Measurements from ENCODE around the gene MFSD12. TPM values are rescaled to one million over a fixed set of nuclear protein-coding genes. Genes with fewer than 3 reads are reported as not detected.

The MFSD12 gene
- total RNA-seq, 1 experiment from 2014 or later = 131 TPM

DNA sequence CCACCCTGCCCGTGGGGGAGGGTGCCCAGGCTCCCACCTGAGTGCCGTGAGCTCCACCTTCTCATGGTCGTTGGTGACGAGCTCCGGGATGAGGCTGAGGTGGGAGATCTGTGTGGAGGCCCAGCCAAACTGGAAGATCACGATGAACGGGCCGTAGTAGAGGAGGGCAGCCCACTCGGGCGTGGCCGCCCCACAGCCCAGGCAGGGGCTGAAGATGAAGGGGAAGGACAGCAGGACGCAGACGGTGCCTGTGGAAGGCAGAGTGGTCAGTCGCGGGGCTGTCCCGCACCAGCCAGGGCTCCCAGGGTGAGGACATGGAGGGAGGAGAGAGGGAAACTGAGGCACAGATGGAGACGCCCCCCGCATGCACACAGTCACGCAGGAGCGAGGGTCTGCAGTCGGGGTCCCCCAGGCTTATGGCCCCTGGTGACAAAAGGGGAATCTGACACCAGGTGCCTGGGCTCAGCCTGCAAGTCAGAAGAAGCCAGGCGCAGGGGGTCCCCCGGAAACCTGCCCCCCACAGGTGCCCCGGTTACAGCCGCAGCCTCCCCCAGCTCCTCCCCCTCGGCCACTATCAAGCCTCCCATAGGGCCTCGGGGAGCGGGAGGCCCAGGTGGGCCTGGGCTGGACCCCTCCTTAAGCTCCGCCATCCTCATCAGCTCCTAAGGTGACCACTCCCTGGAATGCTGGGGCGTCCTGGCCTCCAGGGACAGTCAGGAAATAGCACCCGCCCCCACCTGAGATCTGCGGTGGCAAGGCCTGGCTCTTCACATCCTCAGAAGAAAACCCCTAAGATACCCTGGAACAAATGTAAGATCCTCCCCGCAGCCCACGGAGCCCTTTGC is 6.2 kb downstream of the MFSD12 start:
- TF ChIP-seq FOSL1 (IDR thresholded peaks at IDR 0.05; ENCODE audit: low read depth) (no peak), POLR2AphosphoS5 (IDR thresholded peaks at IDR 0.05; ENCODE audit: low read depth, low read length) (no peak), EZH2 (IDR thresholded peaks at IDR 0.05) (no peak), EGR1 (IDR thresholded peaks at IDR 0.05; ENCODE audit: low read depth) (no peak), ZNF274 (IDR thresholded peaks at IDR 0.05; ENCODE audit: low read depth, low read length) (no peak), ZFX (IDR thresholded peaks at IDR 0.05) (no peak), EZH2phosphoT487 (IDR thresholded peaks at IDR 0.05; ENCODE audit: borderline replicate concordance) (no peak), CBX3 (IDR thresholded peaks at IDR 0.05; ENCODE audit: low read depth) (no peak), SIN3A (IDR thresholded peaks at IDR 0.05; ENCODE audit: low read depth) (no peak), SRF (IDR thresholded peaks at IDR 0.05; ENCODE audit: low read depth) (no peak), SP1 (IDR thresholded peaks at IDR 0.05; ENCODE audit: low read depth) (no peak), YY1 (IDR thresholded peaks at IDR 0.05; ENCODE audit: extremely low read depth, insufficient replicate concordance, low read depth, low read length) (no peak)
- TF ChIP-seq, protein P1, sequence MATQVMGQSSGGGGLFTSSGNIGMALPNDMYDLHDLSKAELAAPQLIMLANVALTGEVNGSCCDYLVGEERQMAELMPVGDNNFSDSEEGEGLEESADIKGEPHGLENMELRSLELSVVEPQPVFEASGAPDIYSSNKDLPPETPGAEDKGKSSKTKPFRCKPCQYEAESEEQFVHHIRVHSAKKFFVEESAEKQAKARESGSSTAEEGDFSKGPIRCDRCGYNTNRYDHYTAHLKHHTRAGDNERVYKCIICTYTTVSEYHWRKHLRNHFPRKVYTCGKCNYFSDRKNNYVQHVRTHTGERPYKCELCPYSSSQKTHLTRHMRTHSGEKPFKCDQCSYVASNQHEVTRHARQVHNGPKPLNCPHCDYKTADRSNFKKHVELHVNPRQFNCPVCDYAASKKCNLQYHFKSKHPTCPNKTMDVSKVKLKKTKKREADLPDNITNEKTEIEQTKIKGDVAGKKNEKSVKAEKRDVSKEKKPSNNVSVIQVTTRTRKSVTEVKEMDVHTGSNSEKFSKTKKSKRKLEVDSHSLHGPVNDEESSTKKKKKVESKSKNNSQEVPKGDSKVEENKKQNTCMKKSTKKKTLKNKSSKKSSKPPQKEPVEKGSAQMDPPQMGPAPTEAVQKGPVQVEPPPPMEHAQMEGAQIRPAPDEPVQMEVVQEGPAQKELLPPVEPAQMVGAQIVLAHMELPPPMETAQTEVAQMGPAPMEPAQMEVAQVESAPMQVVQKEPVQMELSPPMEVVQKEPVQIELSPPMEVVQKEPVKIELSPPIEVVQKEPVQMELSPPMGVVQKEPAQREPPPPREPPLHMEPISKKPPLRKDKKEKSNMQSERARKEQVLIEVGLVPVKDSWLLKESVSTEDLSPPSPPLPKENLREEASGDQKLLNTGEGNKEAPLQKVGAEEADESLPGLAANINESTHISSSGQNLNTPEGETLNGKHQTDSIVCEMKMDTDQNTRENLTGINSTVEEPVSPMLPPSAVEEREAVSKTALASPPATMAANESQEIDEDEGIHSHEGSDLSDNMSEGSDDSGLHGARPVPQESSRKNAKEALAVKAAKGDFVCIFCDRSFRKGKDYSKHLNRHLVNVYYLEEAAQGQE (IDR thresholded peaks at IDR 0.05; ENCODE audit: low read depth) = no peak
- TF ChIP-seq, protein P2, sequence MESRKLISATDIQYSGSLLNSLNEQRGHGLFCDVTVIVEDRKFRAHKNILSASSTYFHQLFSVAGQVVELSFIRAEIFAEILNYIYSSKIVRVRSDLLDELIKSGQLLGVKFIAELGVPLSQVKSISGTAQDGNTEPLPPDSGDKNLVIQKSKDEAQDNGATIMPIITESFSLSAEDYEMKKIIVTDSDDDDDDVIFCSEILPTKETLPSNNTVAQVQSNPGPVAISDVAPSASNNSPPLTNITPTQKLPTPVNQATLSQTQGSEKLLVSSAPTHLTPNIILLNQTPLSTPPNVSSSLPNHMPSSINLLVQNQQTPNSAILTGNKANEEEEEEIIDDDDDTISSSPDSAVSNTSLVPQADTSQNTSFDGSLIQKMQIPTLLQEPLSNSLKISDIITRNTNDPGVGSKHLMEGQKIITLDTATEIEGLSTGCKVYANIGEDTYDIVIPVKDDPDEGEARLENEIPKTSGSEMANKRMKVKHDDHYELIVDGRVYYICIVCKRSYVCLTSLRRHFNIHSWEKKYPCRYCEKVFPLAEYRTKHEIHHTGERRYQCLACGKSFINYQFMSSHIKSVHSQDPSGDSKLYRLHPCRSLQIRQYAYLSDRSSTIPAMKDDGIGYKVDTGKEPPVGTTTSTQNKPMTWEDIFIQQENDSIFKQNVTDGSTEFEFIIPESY (IDR thresholded peaks at IDR 0.05; ENCODE audit: extremely low read depth, insufficient replicate concordance, low read length) = no peak
- TF ChIP-seq, protein P3, sequence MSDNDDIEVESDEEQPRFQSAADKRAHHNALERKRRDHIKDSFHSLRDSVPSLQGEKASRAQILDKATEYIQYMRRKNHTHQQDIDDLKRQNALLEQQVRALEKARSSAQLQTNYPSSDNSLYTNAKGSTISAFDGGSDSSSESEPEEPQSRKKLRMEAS (IDR thresholded peaks at IDR 0.05) = no peak
- TF ChIP-seq, protein P4, sequence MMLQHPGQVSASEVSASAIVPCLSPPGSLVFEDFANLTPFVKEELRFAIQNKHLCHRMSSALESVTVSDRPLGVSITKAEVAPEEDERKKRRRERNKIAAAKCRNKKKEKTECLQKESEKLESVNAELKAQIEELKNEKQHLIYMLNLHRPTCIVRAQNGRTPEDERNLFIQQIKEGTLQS (IDR thresholded peaks at IDR 0.05) = no peak
- Histone ChIP-seq H2AFZ (ENCODE audit: low read depth, low read length, poor library complexity, severe bottlenecking) (no peak overlapping the region), H3K79me2 (ENCODE audit: insufficient read depth, low read length) (peaks cover 71% of the 10 kb centered on the region), H3K9me2 (ENCODE audit: insufficient read depth) (no peaks in the 10 kb centered on the region), H3K27ac (ENCODE audit: low read depth, low read length) (no peak overlapping the region; the same call in 1 of the 2 replicates), H3K4me3 (replicated peaks in 1 of 2; ENCODE audit: low read depth in 1 of 2, low read length in 2 of 2) (no peak overlapping the region), H4K20me1 (ENCODE audit: insufficient read depth) (peaks cover 3% of the 10 kb centered on the region; the same call in 1 of the 2 replicates), H3K4me1 (ENCODE audit: control insufficient read depth in 1 of 2, insufficient read depth in 2 of 2, low read length in 2 of 2) (peaks cover 8 to 28% of the 10 kb centered on the region in 2 experiments), H3K9me3 (ENCODE audit: control insufficient read depth in 1 of 2, insufficient read depth in 1 of 2, low read depth in 1 of 2, low read length in 2 of 2) (no peaks in the 10 kb centered on the region), H3K9ac (ENCODE audit: low read length) (no peak overlapping the region), H3K27me3 (ENCODE audit: insufficient read depth, low read length) (no peaks in the 10 kb centered on the region), H3K4me2 (ENCODE audit: low read length) (no peak overlapping the region), H3K36me3 (ENCODE audit: control insufficient read depth in 1 of 2, insufficient read depth in 2 of 2, low read length in 2 of 2) (peaks cover 2 to 18% of the 10 kb centered on the region in 2 experiments; a peak in 3 of 4 replicates)
- RAD21 ChIA-PET (ENCODE audit: low non-redundant PET in 1 of 2, low total read pairs in 2 of 2, uncharacterized antibody in 2 of 2, unreplicated experiment in 2 of 2) = no interaction called here
- ATAC-seq (no peak), DNase-seq (ENCODE audit: low read depth, low spot score) (no peak)
- POLR2A ChIA-PET = no interaction called here
- intact Hi-C loops (cut with micrococcal nuclease) = no loop called here
- CTCF ChIA-PET = no interaction called here
- BruUV-seq (replicated peaks) = no TSS peak
